T-helper 2 cell treated with Interferon-gamma antibody and Interleukin-4, amounts not matched to agents 5 μg/mL and 100 μg/mL, for 36 hours (primary cell): ENCODE results near the gene SEC22C.
"Not testable (repeated sequence)": the region's sequence is repeated elsewhere in the genome, so short reads cannot be mapped to it uniquely, and the experiment has no call there.

Experiments used
- DNase-seq: peaks from one replicate; pipeline ENCODE4 v3.0.0; 2021; ENCODE audit warnings: low spot score
- H3K27ac Mint-ChIP-seq: one replicate; pipeline ENCODE4 v1.8.0; 2021; ENCODE audit warnings: mild to moderate bottlenecking, mixed read lengths
- H3K27me3 Mint-ChIP-seq: one replicate; pipeline ENCODE4 v1.8.0; 2021; ENCODE audit warnings: low read depth, mixed read lengths
- H3K36me3 Mint-ChIP-seq: one replicate; pipeline ENCODE4 v1.8.0; 2021; ENCODE audit warnings: low read depth, mixed read lengths
- H3K4me1 Mint-ChIP-seq: one replicate; pipeline ENCODE4 v1.8.0; 2021; ENCODE audit warnings: low read depth, mixed read lengths
- H3K4me3 Mint-ChIP-seq: one replicate; pipeline ENCODE4 v1.8.0; 2022; ENCODE audit warnings: mild to moderate bottlenecking, moderate library complexity, mixed read lengths
- H3K9me3 Mint-ChIP-seq: one replicate; pipeline ENCODE4 v1.8.0; 2021; ENCODE audit warnings: mixed read lengths

Gene SEC22C

DNA sequence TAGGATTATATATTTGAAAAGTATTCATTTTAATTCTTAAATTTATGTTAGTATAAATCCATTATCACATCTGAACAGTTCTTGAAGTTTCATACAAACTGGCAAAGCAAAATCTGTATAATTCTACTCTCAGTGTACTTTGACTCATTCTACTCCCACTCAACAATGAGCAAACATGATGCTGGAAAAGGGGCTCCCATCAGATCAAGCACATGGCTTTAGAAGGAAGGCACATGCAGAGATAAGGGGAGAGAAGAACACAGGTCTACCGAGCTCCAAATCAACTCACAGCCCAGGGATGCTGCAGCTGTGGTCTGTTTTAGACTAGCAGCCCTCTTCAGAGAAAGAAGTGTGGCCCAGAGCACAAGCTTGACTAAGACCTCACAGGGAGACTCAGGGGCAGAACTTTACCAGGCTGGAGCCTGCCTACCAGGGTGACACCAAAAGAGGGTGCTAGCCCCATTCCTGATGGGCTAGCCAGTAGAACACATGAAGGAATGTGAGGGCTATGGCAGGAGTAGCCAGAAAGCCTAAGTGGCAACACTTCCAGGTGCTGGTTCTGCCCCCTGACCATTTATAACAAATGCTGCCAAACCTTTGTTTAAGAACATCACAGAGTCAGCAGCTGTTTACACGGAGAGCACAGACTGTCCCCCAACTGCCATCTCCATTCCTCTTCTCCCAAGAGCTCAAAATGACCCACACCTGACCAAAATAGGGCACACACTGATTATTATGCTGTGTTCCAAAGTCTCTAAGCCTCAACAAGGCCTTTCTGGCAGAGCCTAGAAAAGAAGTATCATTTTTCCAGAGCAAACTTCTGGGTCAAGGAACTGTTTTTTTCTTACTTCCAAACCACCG is 19.5 kb downstream of the SEC22C start:
- no peaks in the 10 kb centered on the region for H3K9me3 Mint-ChIP-seq
- H3K36me3 Mint-ChIP-seq = peaks cover 46% of the 10 kb centered on the region
- no peak overlapping the region for H3K4me3 Mint-ChIP-seq
- H3K27me3 Mint-ChIP-seq = no peaks in the 10 kb centered on the region
- H3K4me1 Mint-ChIP-seq = peaks cover 4% of the 10 kb centered on the region
- H3K27ac Mint-ChIP-seq = peak overlapping the region; percentile 34
- DNase-seq = no peak

DNA sequence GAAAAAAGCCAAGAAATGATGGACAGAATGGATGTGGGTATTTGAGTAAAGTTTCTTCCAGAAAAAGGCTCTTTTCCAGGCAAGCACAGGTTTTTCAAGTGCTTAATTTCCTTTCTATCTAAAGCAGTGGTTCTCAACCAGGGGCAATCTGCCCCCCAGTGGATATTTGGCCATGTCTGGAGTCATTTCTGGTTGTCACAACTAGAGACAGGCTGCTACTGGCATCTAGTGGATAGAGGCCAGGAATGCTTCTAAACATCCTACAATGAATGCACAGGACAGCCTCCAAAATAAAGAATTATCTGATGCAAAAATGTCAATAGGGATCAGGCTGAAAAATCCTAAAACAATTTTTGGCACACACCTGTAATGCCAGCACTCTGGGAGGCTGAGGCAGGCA is 23.9 kb downstream of the SEC22C start:
- H3K36me3 Mint-ChIP-seq = peaks cover 59% of the 10 kb centered on the region
- no peaks in the 10 kb centered on the region for H3K9me3 Mint-ChIP-seq
- H3K27ac Mint-ChIP-seq = peak overlapping the region; percentile 49
- H3K27me3 Mint-ChIP-seq = no peaks in the 10 kb centered on the region
- DNase-seq = no peak
- H3K4me3 Mint-ChIP-seq = no peak overlapping the region
- peaks cover 32% of the 10 kb centered on the region for H3K4me1 Mint-ChIP-seq

DNA sequence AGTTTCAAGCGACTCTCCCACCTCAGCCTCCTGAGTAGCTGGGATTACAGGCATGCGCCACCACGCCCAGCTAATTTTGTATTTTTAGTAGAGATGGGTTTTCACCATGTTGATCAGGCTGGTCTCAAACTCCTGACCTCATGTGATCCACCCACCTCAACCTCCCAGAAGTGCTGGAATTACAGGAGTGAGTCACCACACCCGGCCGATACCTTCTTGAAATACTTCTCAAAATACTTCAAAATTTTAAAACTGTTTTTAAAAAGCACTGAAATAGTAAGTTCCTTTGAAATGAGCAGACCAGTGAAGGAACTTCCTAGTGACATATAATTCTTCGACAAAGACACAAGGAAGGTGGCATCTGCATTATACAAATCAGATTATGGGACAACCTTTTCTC is 24.9 kb downstream of the SEC22C start:
- H3K9me3 Mint-ChIP-seq = not testable (repeated sequence)
- peak overlapping the region; percentile 99 for H3K27ac Mint-ChIP-seq
- peaks cover 60% of the 10 kb centered on the region for H3K36me3 Mint-ChIP-seq

DNA sequence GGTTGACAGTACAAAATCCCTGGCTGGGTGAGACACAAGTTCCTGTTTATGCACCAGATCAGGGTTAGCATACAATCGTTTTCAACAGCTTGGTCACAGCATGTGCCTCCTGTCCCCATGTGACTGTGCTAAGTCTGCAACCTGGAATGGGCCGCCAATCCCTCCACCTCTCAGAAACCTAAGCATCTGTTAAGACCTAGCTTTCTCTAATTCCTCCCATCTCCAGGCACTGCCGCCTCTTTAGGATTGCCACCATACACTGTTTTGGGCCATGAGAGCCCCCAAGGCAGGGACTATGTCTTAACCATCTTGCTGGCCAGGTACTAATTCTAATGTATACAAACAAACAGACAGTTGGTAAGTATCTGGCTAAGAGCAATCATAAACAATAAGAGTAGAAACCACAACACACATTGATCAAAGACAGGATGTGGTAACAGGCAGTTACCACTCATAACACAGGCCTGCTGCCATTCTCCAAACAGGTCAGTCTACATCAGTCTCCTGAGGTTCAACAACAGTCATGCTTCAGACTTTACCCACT is 25.6 kb downstream of the SEC22C start:
- H3K4me3 Mint-ChIP-seq = peak overlapping the region; percentile 83
- peak; percentile 44 for DNase-seq
- H3K9me3 Mint-ChIP-seq = no peaks in the 10 kb centered on the region
- H3K36me3 Mint-ChIP-seq = peaks cover 60% of the 10 kb centered on the region
- H3K27ac Mint-ChIP-seq = peak overlapping the region; percentile 99
- no peaks in the 10 kb centered on the region for H3K27me3 Mint-ChIP-seq
- peaks cover 32% of the 10 kb centered on the region for H3K4me1 Mint-ChIP-seq

More for the DNA sequence above, 24.9 kb downstream of the SEC22C start:
- Mint-ChIP-seq H3K4me3 (peak overlapping the region; percentile 83), H3K4me1 (peaks cover 32% of the 10 kb centered on the region)
- not testable (repeated sequence) for DNase-seq, H3K27me3 Mint-ChIP-seq

GRCh38 chr3:42552830-42553229 is 28.9 kb downstream of the SEC22C start:
- Mint-ChIP-seq H3K36me3 (peaks cover 50% of the 10 kb centered on the region), H3K4me3 (no peak overlapping the region), H3K9me3 (no peaks in the 10 kb centered on the region), H3K27me3 (no peaks in the 10 kb centered on the region), H3K27ac (no peak overlapping the region), H3K4me1 (peaks cover 36% of the 10 kb centered on the region)
- DNase-seq = no peak

- Mint-ChIP-seq H3K4me3 (no peak overlapping the region), H3K4me1 (peaks cover 14% of the 10 kb centered on the region), H3K27ac (no peak overlapping the region), H3K27me3 (no peaks in the 10 kb centered on the region), H3K9me3 (no peaks in the 10 kb centered on the region), H3K36me3 (peaks cover 33% of the 10 kb centered on the region)
- DNase-seq = no peak
Observed at GRCh38 chr3:42550250-42550649, 31.5 kb downstream of the SEC22C start.

GRCh38 chr3:42549131-42549530 is 32.6 kb downstream of the SEC22C start:
- DNase-seq = no peak
- no peak overlapping the region for H3K4me3 Mint-ChIP-seq
- peaks cover 8% of the 10 kb centered on the region for H3K4me1 Mint-ChIP-seq
- H3K27me3 Mint-ChIP-seq = no peaks in the 10 kb centered on the region
- H3K9me3 Mint-ChIP-seq = no peaks in the 10 kb centered on the region
- peaks cover 26% of the 10 kb centered on the region for H3K36me3 Mint-ChIP-seq
- no peak overlapping the region for H3K27ac Mint-ChIP-seq

DNA sequence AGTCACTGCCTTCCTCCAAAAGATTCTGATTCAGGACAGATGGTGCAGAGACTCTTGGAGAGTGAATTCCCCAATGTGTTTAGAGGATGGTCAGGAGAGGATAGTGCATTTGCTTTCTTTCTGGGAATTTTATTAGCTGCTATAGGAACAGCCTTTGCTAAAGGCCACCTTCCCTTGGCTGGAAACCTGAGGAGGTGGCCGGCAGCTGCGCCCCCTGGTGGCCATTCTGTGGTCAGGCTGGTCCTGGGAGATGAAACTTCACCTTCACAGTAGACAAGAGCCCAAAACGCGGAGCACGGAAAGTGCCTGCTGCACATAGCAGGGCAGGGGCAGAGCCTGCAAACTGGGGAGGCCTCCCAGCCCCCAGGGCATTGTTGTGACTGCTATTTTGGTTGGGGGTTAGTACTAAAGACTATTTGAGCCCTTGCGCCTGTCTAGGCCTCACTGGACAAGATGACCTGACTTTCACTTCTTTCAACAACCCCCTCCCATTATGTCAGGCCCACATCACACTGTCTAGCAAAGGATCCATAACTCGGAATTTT is 34.3 kb downstream of the SEC22C start:
- Mint-ChIP-seq H3K4me1 (peaks cover 5% of the 10 kb centered on the region), H3K36me3 (peaks cover 12% of the 10 kb centered on the region), H3K27ac (no peak overlapping the region), H3K27me3 (no peaks in the 10 kb centered on the region), H3K9me3 (no peaks in the 10 kb centered on the region), H3K4me3 (no peak overlapping the region)
- peak; percentile 45 for DNase-seq

GRCh38 chr3:42546691-42547213 is 35.0 kb downstream of the SEC22C start:
- peaks cover 11% of the 10 kb centered on the region for H3K36me3 Mint-ChIP-seq
- no peaks in the 10 kb centered on the region for H3K27me3 Mint-ChIP-seq
- peaks cover 5% of the 10 kb centered on the region for H3K4me1 Mint-ChIP-seq
- DNase-seq = no peak
- no peaks in the 10 kb centered on the region for H3K9me3 Mint-ChIP-seq
- H3K27ac Mint-ChIP-seq = no peak overlapping the region
- no peak overlapping the region for H3K4me3 Mint-ChIP-seq

GRCh38 chr3:42545284-42545900 is 36.4 kb downstream of the SEC22C start:
- Mint-ChIP-seq H3K4me1 (peaks cover 2% of the 10 kb centered on the region), H3K27ac (no peak overlapping the region), H3K27me3 (no peaks in the 10 kb centered on the region), H3K9me3 (no peaks in the 10 kb centered on the region), H3K4me3 (no peak overlapping the region), H3K36me3 (peaks cover 6% of the 10 kb centered on the region)
- DNase-seq = no peak

DNA sequence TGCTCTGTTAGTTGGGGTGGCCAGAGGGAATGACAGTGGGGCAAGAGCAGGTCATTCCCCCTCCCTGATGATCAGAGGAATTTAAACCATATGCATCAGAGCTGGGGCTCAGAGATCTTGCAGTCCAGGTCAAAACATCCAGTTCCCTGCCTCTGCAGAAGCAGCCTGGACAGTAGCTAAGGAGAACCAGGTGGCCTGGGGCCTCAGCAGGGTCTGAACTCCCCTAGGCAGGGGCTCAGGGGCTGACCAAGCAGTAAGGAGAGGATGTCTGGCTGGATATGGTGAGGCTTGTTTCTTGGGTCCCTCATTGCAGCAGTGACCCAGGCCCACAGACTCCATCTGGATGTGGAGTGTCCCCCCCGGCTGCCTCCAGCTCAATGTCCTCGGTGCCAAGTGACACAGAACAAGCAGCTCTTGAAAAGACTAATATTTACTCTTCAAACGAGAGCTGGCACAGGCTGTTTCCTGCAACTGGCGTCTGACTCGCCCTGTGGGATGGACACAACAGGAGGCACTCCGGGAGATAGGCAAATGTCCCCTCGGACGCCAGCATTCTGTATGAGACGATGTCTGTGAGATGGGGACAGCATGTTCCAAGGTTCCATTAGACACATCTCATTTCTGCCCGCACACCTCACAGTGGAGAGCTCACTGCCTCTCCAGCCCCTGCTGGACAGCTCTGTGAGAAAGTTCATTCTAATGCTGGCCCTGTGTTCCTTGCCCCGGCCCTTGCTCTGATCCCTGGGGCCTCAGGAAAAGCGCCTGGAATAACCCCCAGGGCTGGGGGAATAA is 37.1 kb downstream of the SEC22C start:
- no peaks in the 10 kb centered on the region for H3K9me3 Mint-ChIP-seq
- no peak overlapping the region for H3K27ac Mint-ChIP-seq
- peaks cover 1% of the 10 kb centered on the region for H3K4me1 Mint-ChIP-seq
- DNase-seq = no peak
- peaks cover 6% of the 10 kb centered on the region for H3K36me3 Mint-ChIP-seq
- no peak overlapping the region for H3K4me3 Mint-ChIP-seq
- no peaks in the 10 kb centered on the region for H3K27me3 Mint-ChIP-seq

DNA sequence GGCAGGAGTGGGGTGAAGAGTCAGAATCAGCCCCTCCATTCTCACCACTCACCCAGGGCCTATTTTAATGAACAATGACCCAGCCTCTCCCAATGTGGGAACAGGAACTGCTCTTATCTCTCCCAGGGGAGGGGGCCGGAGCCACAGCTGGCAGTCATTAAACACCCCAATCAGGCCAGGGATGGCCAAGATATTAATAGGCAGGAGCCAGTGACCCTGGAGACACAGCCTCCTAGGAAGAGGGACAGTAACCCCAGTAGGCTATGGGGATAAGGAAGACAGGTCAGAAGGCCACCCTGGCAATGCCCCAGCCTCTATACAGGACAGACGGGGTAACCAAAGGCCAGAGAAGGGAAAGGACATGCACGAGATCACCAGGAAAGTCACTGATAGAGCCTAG is 40.7 kb downstream of the SEC22C start:
- Mint-ChIP-seq H3K9me3 (no peaks in the 10 kb centered on the region), H3K4me3 (no peak overlapping the region), H3K27me3 (no peaks in the 10 kb centered on the region), H3K4me1 (peaks cover 8% of the 10 kb centered on the region), H3K36me3 (no peaks in the 10 kb centered on the region), H3K27ac (no peak overlapping the region)
- no peak for DNase-seq

- Mint-ChIP-seq H3K4me3 (no peak overlapping the region), H3K27ac (no peak overlapping the region)
- peak; percentile 47 for DNase-seq
Observed at GRCh38 chr3:42539871-42540714, 41.7 kb downstream of the SEC22C start.

More at GRCh38 chr3:42539871-42540714, 41.7 kb downstream of the SEC22C start:
- Mint-ChIP-seq H3K4me1 (peaks cover 8% of the 10 kb centered on the region), H3K9me3 (no peaks in the 10 kb centered on the region), H3K27me3 (no peaks in the 10 kb centered on the region), H3K36me3 (no peaks in the 10 kb centered on the region)
